Fibroblast of skin of left quadriceps (primary cell): Measurements from ENCODE around the gene ZNF423.
A peak's percentile ranks its signal among the peaks of the same experiment; 100 is the strongest.
"Not testable (repeated sequence)": the region's sequence is repeated elsewhere in the genome, so short reads cannot be mapped to it uniquely, and the experiment has no call there.

Experiments used
- DNase-seq, 2 experiments: peaks; one replicate each; pipeline ENCODE4 v3.0.0-alpha.2; 2013; ENCODE audit warnings: low read depth in 2 of 2

ZNF423 gene

GRCh38 chr16:49586466-49587450 lies 269.2 kb downstream of the ZNF423 start:
- DNase-seq, result no peak

GRCh38 chr16:49585143-49585832 lies 270.6 kb downstream of the ZNF423 start:
- no peak for DNase-seq

GRCh38 chr16:49583911-49584310 lies 272.0 kb downstream of the ZNF423 start:
- DNase-seq, result no peak

- DNase-seq, result no peak
These were observed 274.1 kb downstream of the ZNF423 start for GRCh38 chr16:49581630-49582298.

GRCh38 chr16:49580751-49581303 lies 275.1 kb downstream of the ZNF423 start:
- no peak for DNase-seq

GRCh38 chr16:49578435-49579024 lies 277.4 kb downstream of the ZNF423 start:
- DNase-seq, result no peak

- no peak for DNase-seq
These were observed 277.9 kb downstream of the ZNF423 start for GRCh38 chr16:49578018-49578417.

GRCh38 chr16:49576941-49577340 lies 279.0 kb downstream of the ZNF423 start:
- no peak for DNase-seq

GRCh38 chr16:49576173-49576494 lies 279.8 kb downstream of the ZNF423 start:
- DNase-seq, result no peak

GRCh38 chr16:49575346-49576172 lies 280.4 kb downstream of the ZNF423 start:
- no peak for DNase-seq

- DNase-seq, result no peak
These were observed 281.1 kb downstream of the ZNF423 start for GRCh38 chr16:49574826-49575225.

GRCh38 chr16:49567950-49568349 lies 288.0 kb downstream of the ZNF423 start:
- DNase-seq, result no peak

GRCh38 chr16:49566432-49566831 lies 289.5 kb downstream of the ZNF423 start:
- DNase-seq, result no peak

GRCh38 chr16:49564496-49565229 lies 291.2 kb downstream of the ZNF423 start:
- DNase-seq, result no peak

GRCh38 chr16:49563666-49564065 lies 292.2 kb downstream of the ZNF423 start:
- no peak for DNase-seq

GRCh38 chr16:49562894-49563293 lies 293.0 kb downstream of the ZNF423 start:
- DNase-seq, result not testable (repeated sequence)

- DNase-seq, result no peak
These were observed 293.7 kb downstream of the ZNF423 start for GRCh38 chr16:49562228-49562627.

GRCh38 chr16:49560004-49560830 lies 295.7 kb downstream of the ZNF423 start:
- DNase-seq, result peak in 1 of 2 experiments; percentile 21

- no peak for DNase-seq
These were observed 296.7 kb downstream of the ZNF423 start for GRCh38 chr16:49559242-49559641.
